Small intestine (tissue), 16 donors: ENCODE results near the gene STK36. TPM values are rescaled to one million over a fixed set of nuclear protein-coding genes. Genes with fewer than 3 reads are reported as not detected.

Source experiments
- DNase-seq, 2 donors: peaks; one replicate each; pipeline versions ENCODE4 v3.0.0 to v3.0.0-alpha.2; 2013
- FAIRE-seq: peaks from 2 replicates; lab custom pipeline; 2012; peaks lifted over from hg19 to GRCh38; lab: Jason Lieb, UNC
- H3K27ac ChIP-seq, 3 donors: one replicate each; pipeline ENCODE4 v1.5.1; 2013; ENCODE audit warnings: low read length in 2 of 3, mild to moderate bottlenecking in 2 of 3, control low read depth in 1 of 3, inconsistent platforms in 1 of 3, low read depth in 1 of 3, moderate library complexity in 1 of 3
- H3K27me3 ChIP-seq, 3 donors: one replicate each; pipeline ENCODE4 v1.6.1; 2013; ENCODE audit warnings: low read length in 3 of 3, inconsistent platforms in 1 of 3; ENCODE audit not compliant: control insufficient read depth in 3 of 3, insufficient read depth in 3 of 3
- H3K36me3 ChIP-seq, 3 donors: one replicate each; pipeline ENCODE4 v1.6.1; 2013; ENCODE audit warnings: low read length in 3 of 3, inconsistent platforms in 1 of 3, low read depth in 1 of 3, mild to moderate bottlenecking in 1 of 3, moderate library complexity in 1 of 3; ENCODE audit not compliant: control insufficient read depth in 3 of 3, insufficient read depth in 2 of 3
- H3K4me1 ChIP-seq, 3 donors: one replicate each; pipeline ENCODE4 v1.6.1; 2013; ENCODE audit warnings: low read length in 2 of 3, inconsistent platforms in 1 of 3, low read depth in 1 of 3, mild to moderate bottlenecking in 1 of 3, moderate library complexity in 1 of 3; ENCODE audit not compliant: control insufficient read depth in 3 of 3, insufficient read depth in 2 of 3
- H3K4me3 ChIP-seq, 3 donors: one replicate each; pipeline ENCODE4 v1.5.1; 2013; ENCODE audit warnings: low read length in 3 of 3, control low read depth in 1 of 3, inconsistent platforms in 1 of 3, low read depth in 1 of 3, mild to moderate bottlenecking in 1 of 3, moderate library complexity in 1 of 3
- H3K9me3 ChIP-seq, 2 donors: one replicate each; pipeline ENCODE4 v1.6.1; 2013; ENCODE audit warnings: low read depth in 1 of 2, low read length in 1 of 2; ENCODE audit not compliant: control insufficient read depth in 2 of 2, insufficient read depth in 1 of 2
- WGBS, 3 donors: extraction: QIAGEN DNeasy Blood & Tissue Kit; methylation state at CpG; one replicate each; pipeline ENCODE4 v1.1.7; 2013; 5-methylcytosine and 5-hydroxymethylcytosine counted together
- long read RNA-seq, 10 donors: transcript quantifications; one replicate each; lab custom pipeline, GENCODE V29; 2026
- polyA plus RNA-seq, 4 donors: library from polyadenylated mRNA; stranded (reverse) in 3 of 4; unstranded in 1 of 4; fragments of 200-250 nt in 3 of 4; fragments of 120-200 nt in 1 of 4; gene quantifications; one replicate each; pipeline versions ENCODE4 v1.2.1 to v1.2.3, GENCODE V29; 2013
- donor health status: healthy with polysubstance abuse.
- donor health status: control.
- donor health status: control.
- donor health status: Bipolar disorder and iron deficiency.
- donor health status: healthy.

STK36 gene, protein sequence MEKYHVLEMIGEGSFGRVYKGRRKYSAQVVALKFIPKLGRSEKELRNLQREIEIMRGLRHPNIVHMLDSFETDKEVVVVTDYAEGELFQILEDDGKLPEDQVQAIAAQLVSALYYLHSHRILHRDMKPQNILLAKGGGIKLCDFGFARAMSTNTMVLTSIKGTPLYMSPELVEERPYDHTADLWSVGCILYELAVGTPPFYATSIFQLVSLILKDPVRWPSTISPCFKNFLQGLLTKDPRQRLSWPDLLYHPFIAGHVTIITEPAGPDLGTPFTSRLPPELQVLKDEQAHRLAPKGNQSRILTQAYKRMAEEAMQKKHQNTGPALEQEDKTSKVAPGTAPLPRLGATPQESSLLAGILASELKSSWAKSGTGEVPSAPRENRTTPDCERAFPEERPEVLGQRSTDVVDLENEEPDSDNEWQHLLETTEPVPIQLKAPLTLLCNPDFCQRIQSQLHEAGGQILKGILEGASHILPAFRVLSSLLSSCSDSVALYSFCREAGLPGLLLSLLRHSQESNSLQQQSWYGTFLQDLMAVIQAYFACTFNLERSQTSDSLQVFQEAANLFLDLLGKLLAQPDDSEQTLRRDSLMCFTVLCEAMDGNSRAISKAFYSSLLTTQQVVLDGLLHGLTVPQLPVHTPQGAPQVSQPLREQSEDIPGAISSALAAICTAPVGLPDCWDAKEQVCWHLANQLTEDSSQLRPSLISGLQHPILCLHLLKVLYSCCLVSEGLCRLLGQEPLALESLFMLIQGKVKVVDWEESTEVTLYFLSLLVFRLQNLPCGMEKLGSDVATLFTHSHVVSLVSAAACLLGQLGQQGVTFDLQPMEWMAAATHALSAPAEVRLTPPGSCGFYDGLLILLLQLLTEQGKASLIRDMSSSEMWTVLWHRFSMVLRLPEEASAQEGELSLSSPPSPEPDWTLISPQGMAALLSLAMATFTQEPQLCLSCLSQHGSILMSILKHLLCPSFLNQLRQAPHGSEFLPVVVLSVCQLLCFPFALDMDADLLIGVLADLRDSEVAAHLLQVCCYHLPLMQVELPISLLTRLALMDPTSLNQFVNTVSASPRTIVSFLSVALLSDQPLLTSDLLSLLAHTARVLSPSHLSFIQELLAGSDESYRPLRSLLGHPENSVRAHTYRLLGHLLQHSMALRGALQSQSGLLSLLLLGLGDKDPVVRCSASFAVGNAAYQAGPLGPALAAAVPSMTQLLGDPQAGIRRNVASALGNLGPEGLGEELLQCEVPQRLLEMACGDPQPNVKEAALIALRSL (N-terminal part only)
- 10 to 100 TPM in 3 of 4 donors, 1 to 10 TPM in 1; 9.7 to 38.9 (median 14.9) TPM for polyA plus RNA-seq
- long read RNA-seq, donor 1, result 0 reads
- long read RNA-seq, donor 2, result 0 reads
- long read RNA-seq, donor 3, result 0 reads
- long read RNA-seq, donor 4, result 0 reads
- long read RNA-seq, donor 5, partial matches to known transcripts, result 5 of 5 reads
- long read RNA-seq, donor 5, other reads (novel, unspliced or antisense), result 0 of 5 reads
- long read RNA-seq, donor 6, result 0 reads
- long read RNA-seq, donor 7, result 0 reads
- long read RNA-seq, donor 8, result 0 reads
- long read RNA-seq, donor 9, result 0 reads
- long read RNA-seq, donor 10, partial matches to known transcripts, result 10 of 10 reads
- long read RNA-seq, donor 10, other reads (novel, unspliced or antisense), result 0 of 10 reads

DNA sequence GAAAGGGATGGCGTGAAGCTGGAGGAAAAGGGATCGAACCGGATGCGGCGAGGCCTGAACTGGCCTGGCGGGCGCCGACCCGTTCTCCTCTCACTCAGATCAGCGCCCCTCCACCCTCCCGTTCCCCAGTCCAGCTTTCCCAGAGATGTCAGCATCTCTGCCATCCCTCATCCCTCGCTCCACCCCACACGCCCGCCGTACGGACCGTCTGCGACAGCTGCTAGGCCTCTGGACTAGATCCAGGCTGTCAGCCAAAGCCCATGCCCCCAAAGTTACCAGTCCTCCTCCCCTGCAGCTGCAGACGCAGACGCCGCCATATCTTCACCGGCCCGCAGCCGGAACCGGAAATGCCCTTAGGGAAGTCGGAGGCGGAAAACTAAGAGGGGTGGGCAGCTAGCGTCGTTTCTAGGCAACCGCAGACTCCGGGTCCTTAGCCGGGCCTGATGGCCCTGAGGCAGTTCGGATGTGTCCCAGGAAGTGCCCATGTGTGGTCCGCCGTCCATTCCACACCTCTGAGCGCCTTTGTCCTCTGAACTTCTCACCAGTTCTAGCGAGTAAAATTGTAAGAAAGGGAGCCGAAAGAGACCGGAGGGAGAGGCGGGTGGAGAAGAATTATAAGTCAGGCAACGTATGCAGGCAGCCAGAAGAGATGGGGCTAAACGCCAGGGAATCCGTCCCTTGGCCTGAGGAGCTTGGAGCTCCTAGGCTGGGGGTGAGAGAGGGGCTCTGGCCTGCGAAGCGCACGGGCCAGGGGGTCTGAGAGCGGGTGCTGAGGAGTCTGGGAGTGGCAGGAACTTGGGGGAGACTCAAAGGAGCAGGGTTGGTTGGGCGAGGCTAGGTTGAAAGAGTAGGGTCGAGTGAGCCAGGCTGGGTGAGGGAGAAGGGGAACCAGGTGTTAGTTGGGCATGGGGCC lies at the start of gene STK36, which contains the start of gene RNF25:
Gene STK36, plus strand, starts transcription at position 433 of the 913 bp plus-strand sequence. CDS start 744 bp downstream, outside the sequence.
Gene RNF25, minus strand, starts transcription at position 349 of the 913 bp plus-strand sequence. Its CDS starts 32 bp downstream, at position 317.
- FAIRE-seq, result no peak
- Histone ChIP-seq H3K27ac (peak within 1 kb of the TSS; percentile 76 to 79 (median 78)), H3K36me3 (peaks cover 4 to 19% (median 4%) of the 10 kb centered on the region in 3 donors), H3K9me3 (no peaks in the 10 kb centered on the region), H3K4me1 (peaks cover 4 to 6% (median 5%) of the 10 kb centered on the region in 3 donors), H3K27me3 (no peaks in the 10 kb centered on the region), H3K4me3 (peak within 1 kb of the TSS; percentile 77 to 89 (median 80))
- peak; percentile 84 to 92 for DNase-seq
- WGBS, 3 donors, result 0 to 1% (median 1%) methylated on average over 48 to 49 of the region's 49 CpGs

DNA sequence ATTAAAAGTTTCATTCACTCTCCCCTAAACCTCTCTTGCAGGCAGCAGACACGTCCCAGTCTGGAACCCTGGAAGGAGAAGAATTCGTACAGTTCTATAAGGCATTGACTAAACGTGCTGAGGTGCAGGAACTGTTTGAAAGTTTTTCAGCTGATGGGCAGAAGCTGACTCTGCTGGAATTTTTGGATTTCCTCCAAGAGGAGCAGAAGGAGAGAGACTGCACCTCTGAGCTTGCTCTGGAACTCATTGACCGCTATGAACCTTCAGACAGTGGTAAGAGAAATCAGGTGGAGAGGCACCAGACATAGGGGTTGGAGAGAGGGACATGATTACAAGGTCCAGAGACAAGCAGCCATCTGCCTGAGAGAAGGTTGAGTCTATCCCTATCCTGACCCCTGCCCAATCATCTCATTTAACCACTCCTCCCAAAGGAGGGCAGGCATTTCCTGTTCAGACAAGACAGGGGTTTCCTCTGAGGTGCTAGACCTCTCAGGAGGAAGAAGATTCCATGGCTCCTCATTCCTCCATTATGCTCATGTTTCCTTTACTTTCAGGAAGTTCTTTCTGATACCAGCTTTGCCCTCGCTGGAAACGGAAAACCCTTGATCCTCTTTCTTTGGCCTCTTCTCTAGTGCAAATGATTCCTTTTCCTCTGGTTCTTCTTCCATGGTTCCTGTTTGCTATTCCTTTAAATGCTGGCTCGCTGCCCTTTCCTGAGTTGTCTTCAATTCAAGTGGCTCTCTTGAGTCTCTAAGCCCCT lies 49.1 kb upstream of the STK36 start:
- Histone ChIP-seq H3K4me3 (no peak overlapping the region), H3K9me3 (no peaks in the 10 kb centered on the region), H3K27me3 (no peaks in the 10 kb centered on the region), H3K4me1 (no peaks in the 10 kb centered on the region), H3K27ac (no peak overlapping the region), H3K36me3 (no peaks in the 10 kb centered on the region)
- DNase-seq (no peak), FAIRE-seq (no peak)
- WGBS, 3 donors, result 65 to 71% (median 70%) methylated on average over 7 of the region's 7 CpGs

DNA sequence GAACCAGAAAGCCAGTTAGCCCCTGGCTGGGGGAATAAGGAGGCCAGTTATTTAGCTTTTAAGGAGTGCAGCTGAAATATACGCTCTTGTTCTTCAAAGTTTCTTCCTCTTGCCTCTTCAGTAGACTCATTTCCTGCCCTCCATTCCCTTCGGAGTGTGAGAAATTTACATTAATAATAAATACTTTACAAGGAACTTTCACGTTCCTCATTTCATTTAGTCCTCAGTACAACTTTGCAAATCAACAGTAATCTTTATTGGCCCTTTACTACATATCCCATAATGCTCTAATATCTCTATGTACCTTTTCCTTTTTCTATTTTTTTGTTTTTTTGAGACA lies 48.5 kb upstream of the STK36 start:
- FAIRE-seq, result no peak
- no peaks in the 10 kb centered on the region for H3K9me3 ChIP-seq
- DNase-seq, result no peak
- H3K36me3 ChIP-seq, result no peaks in the 10 kb centered on the region
- no peak overlapping the region for H3K27ac ChIP-seq
- no peaks in the 10 kb centered on the region for H3K4me1 ChIP-seq
- no peak overlapping the region for H3K4me3 ChIP-seq
- no peaks in the 10 kb centered on the region for H3K27me3 ChIP-seq
- 40 to 70% (median 61%) methylated on average over 3 of the region's 3 CpGs for WGBS, 3 donors

DNA sequence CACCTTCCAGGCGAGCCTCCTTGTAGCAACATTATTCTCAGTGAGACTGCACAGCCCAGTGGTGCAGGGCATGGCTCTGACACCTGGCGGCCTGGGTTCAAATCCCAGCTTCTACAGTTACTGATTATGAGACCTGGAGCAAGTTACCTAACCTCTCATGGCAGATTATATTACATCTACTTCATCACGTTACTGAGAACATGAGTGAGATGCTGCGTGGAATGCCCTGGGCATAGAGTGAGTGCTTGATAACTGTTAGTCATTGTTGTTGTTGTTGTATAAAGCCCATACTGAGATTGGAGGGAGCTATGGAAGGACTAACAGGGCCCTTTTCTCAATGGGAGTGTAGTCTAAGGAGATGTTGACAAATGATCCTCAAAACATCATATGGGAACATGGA lies 45.5 kb upstream of the STK36 start:
- Histone ChIP-seq H3K36me3 (no peaks in the 10 kb centered on the region), H3K4me3 (no peak overlapping the region), H3K4me1 (no peaks in the 10 kb centered on the region), H3K9me3 (no peaks in the 10 kb centered on the region), H3K27me3 (no peaks in the 10 kb centered on the region), H3K27ac (no peak overlapping the region)
- FAIRE-seq (no peak), DNase-seq (no peak)
- 88 to 95% (median 90%) methylated on average over 4 of the region's 4 CpGs for WGBS, 3 donors

DNA sequence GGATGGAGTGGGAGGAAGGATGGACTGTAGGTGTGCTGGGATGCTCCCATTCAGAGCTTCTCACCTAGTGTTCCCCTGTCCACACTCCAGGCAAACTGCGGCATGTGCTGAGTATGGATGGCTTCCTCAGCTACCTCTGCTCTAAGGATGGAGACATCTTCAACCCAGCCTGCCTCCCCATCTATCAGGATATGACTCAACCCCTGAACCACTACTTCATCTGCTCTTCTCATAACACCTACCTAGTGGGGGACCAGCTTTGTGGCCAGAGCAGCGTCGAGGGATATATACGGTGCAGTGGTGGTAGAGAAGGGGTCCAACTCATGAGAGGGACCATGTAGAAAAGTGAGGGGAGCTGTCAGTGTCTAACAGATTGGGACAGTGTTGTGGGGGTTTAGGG lies 43.9 kb upstream of the STK36 start:
- H3K36me3 ChIP-seq, result no peaks in the 10 kb centered on the region
- 87 to 92% (median 90%) methylated on average over 4 of the region's 4 CpGs for WGBS, 3 donors
- no peak overlapping the region for H3K4me3 ChIP-seq
- H3K4me1 ChIP-seq, result no peaks in the 10 kb centered on the region
- H3K27ac ChIP-seq, result no peak overlapping the region
- DNase-seq, result no peak
- no peaks in the 10 kb centered on the region for H3K9me3 ChIP-seq
- no peaks in the 10 kb centered on the region for H3K27me3 ChIP-seq
- FAIRE-seq, result no peak

DNA sequence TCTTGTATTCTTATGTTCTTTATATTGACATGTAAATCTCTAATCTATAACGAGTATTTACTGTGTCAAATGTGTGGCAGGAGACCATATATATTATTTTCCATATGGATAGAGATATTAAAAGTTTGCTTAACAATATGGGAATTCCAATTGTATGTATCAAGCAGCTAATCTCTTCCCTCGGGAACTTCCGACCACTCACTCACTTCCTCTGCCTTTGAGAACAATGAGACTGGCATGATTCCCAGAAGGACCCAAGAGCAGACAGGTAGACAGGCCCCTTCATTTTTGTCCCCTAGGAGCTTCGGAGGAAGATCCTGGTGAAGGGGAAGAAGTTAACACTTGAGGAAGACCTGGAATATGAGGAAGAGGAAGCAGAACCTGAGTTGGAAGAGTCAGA lies 40.0 kb upstream of the STK36 start:
- FAIRE-seq, result no peak

More for the DNA sequence above, 40.0 kb upstream of the STK36 start:
- H3K36me3 ChIP-seq, result peaks cover 4 to 25% (median 9%) of the 10 kb centered on the region in 3 donors
- no peak overlapping the region for H3K27ac ChIP-seq
- H3K4me3 ChIP-seq, result no peak overlapping the region
- no peak for DNase-seq
- no peaks in the 10 kb centered on the region for H3K9me3 ChIP-seq
- H3K4me1 ChIP-seq, result no peaks in the 10 kb centered on the region
- no peaks in the 10 kb centered on the region for H3K27me3 ChIP-seq
- WGBS, 3 donors, result 47 to 65% (median 54%) methylated on average over 4 of the region's 4 CpGs
